Stimulated activated CD4-positive, alpha-beta T cell treated with anti-CD3 and anti-CD28 coated beads, Interleukin-12 subunit alpha, Interleukin-12 subunit beta, amount 100 ng/mL, for 4 hours (primary cell): ENCODE data around the gene CTNNAL1.
A peak's percentile ranks its signal among the peaks of the same experiment; 100 is the strongest.

ENCODE experiments used
- DNase-seq: peaks from one replicate; pipeline ENCODE4 v3.0.0-alpha.2; 2020

The CTNNAL1 gene

GRCh38 chr9:109027176-109027575, 13.9 kb upstream of the CTNNAL1 start:
- no peak for DNase-seq

GRCh38 chr9:109026306-109026705, 13.0 kb upstream of the CTNNAL1 start:
- DNase-seq: no peak

GRCh38 chr9:109022873-109023272, 9.6 kb upstream of the CTNNAL1 start:
- DNase-seq: no peak

- DNase-seq: no peak
These were observed 7.5 kb upstream of the CTNNAL1 start for GRCh38 chr9:109020581-109021511.

- no peak for DNase-seq
These were observed 6.8 kb upstream of the CTNNAL1 start for GRCh38 chr9:109020113-109020512.

- no peak for DNase-seq
These were observed 6.1 kb upstream of the CTNNAL1 start for GRCh38 chr9:109019420-109019819.

GRCh38 chr9:109017493-109017892, 4.2 kb upstream of the CTNNAL1 start:
- DNase-seq: no peak

GRCh38 chr9:109017061-109017460, 3.8 kb upstream of the CTNNAL1 start:
- DNase-seq: no peak

GRCh38 chr9:109016132-109016531, 2.8 kb upstream of the CTNNAL1 start:
- no peak for DNase-seq

GRCh38 chr9:109014608-109015280, 1.4 kb upstream of the CTNNAL1 start:
- DNase-seq: no peak

GRCh38 chr9:109013679-109014607, 644 bp upstream of the CTNNAL1 start:
- DNase-seq: no peak

GRCh38 chr9:109012009-109012875, 1.1 kb downstream of the CTNNAL1 start:
- peak; percentile 52 for DNase-seq

- no peak for DNase-seq
These were observed 2.0 kb downstream of the CTNNAL1 start for GRCh38 chr9:109011231-109011671.

- peak; percentile 39 for DNase-seq
These were observed 2.6 kb downstream of the CTNNAL1 start for GRCh38 chr9:109010746-109011145.

- no peak for DNase-seq
These were observed 7.6 kb downstream of the CTNNAL1 start for GRCh38 chr9:109005678-109006077.

- no peak for DNase-seq
These were observed 10.2 kb downstream of the CTNNAL1 start for GRCh38 chr9:109003116-109003515.

GRCh38 chr9:109002141-109002540, 11.2 kb downstream of the CTNNAL1 start:
- no peak for DNase-seq

- DNase-seq: no peak
These were observed 12.0 kb downstream of the CTNNAL1 start for GRCh38 chr9:109001275-109001676.

GRCh38 chr9:108997112-108997511, 16.2 kb downstream of the CTNNAL1 start:
- DNase-seq: no peak

GRCh38 chr9:108996643-108997042, 16.7 kb downstream of the CTNNAL1 start:
- DNase-seq: no peak

- DNase-seq: no peak
These were observed 18.6 kb downstream of the CTNNAL1 start for GRCh38 chr9:108994695-108995094.

- DNase-seq: no peak
These were observed 21.8 kb downstream of the CTNNAL1 start for GRCh38 chr9:108991479-108991878.
